HCT116 (cell line): Measurements from ENCODE around the gene CALHM3. TPM values are rescaled to one million over a fixed set of nuclear protein-coding genes. Genes with fewer than 3 reads are reported as not detected.

Experiments
- ATAC-seq: fragments of 200-7000 bp; cut with Tn5 transposase; 2 replicates; pipeline ENCODE4 v1.9.1; 2020; ENCODE audit warnings: mild to moderate bottlenecking, moderate library complexity
- BruUV-seq: library from RNA; stranded (reverse); fragments of 400-500 nt; replicated peaks from 2 replicates; lab custom pipeline; 2021; lab: Mats Ljungman, UMichigan
- CTCF ChIA-PET: fragments of 300-600 bp; sonication (Branson Sonifier 250); formaldehyde crosslinking; loops from one replicate; lab custom pipeline; 2021; ENCODE audit warnings: antibody characterized with exemption; lab: Charles Lee
- POLR2A ChIA-PET: fragments of 300-600, 350-600 bp; sonication (Branson Sonifier 250); formaldehyde crosslinking; loops from one replicate; lab custom pipeline; 2021; ENCODE audit warnings: antibody characterized with exemption; lab: Charles Lee
- RAD21 ChIA-PET, 2 experiments: fragments of 300-600 bp; sonication (Branson Sonifier 250); formaldehyde crosslinking; loops; one replicate each; lab custom pipeline; 2023; ENCODE audit warnings: low total read pairs in 2 of 2; ENCODE audit not compliant: uncharacterized antibody in 2 of 2, unreplicated experiment in 2 of 2, low non-redundant PET in 1 of 2; lab: Charles Lee
- DNase-seq: peaks from one replicate; pipeline ENCODE4 v3.0.0-alpha.2; 2010; ENCODE audit warnings: low read depth, low spot score
- H2AFZ ChIP-seq: fragments of 200-600 bp; shearing (Covaris generic), sonication (generic); 2 replicates; pipeline ENCODE4 v1.6.1; 2017; ENCODE audit warnings: low read depth, mixed run types, mixed read lengths, antibody characterized with exemption, low read length; ENCODE audit not compliant: poor library complexity, severe bottlenecking
- H3K27ac ChIP-seq: 2 replicates; pipeline ENCODE4 v1.5.1; 2012; ENCODE audit warnings: low read depth, low read length
- H3K27me3 ChIP-seq: fragments of 200-600 bp; sonication (generic); 2 replicates; pipeline ENCODE4 v1.6.1; 2016; ENCODE audit warnings: mixed run types, low read length, mixed read lengths; ENCODE audit not compliant: insufficient read depth
- H3K36me3 ChIP-seq, 2 experiments: fragments of 200-500 bp in 1 of 2; fragments of 200-600 bp in 1 of 2; sonication (Bioruptor generic) in 1 of 2; sonication (generic) in 1 of 2; 2 replicates each; pipeline versions ENCODE4 v1.5.1 to v1.6.1; 2014 to 2016; ENCODE audit warnings: low read length in 2 of 2, inconsistent platforms in 1 of 2, mixed read lengths in 1 of 2, mixed run types in 1 of 2; ENCODE audit not compliant: insufficient read depth in 2 of 2, control insufficient read depth in 1 of 2
- H3K4me1 ChIP-seq, 2 experiments: fragments of 200-600 bp in 1 of 2; sonication (generic) in 1 of 2; 2 replicates each; pipeline versions ENCODE4 v1.5.1 to v1.6.1; 2012 to 2017; ENCODE audit warnings: low read length in 2 of 2, inconsistent platforms in 1 of 2, mild to moderate bottlenecking in 1 of 2, mixed read lengths in 1 of 2, mixed run types in 1 of 2, moderate library complexity in 1 of 2; ENCODE audit not compliant: insufficient read depth in 2 of 2, control insufficient read depth in 1 of 2
- H3K4me2 ChIP-seq: fragments of 200-600 bp; sonication (generic); 2 replicates; pipeline ENCODE4 v1.6.1; 2017; ENCODE audit warnings: mixed run types, low read length, mixed read lengths
- H3K4me3 ChIP-seq, 2 experiments: fragments of 200-600 bp in 1 of 2; sonication (generic) in 1 of 2; replicated peaks in 1 of 2; 2 replicates each; pipeline ENCODE4 v1.5.1; 2011 to 2016; ENCODE audit warnings: low read length in 2 of 2, control low read depth in 1 of 2, low read depth in 1 of 2, mild to moderate bottlenecking in 1 of 2, mixed read lengths in 1 of 2, mixed run types in 1 of 2
- H3K79me2 ChIP-seq: fragments of 200-600 bp; sonication (generic); 2 replicates; pipeline ENCODE4 v1.6.1; 2017; ENCODE audit warnings: mild to moderate bottlenecking, mixed run types, low read length, moderate library complexity, mixed read lengths; ENCODE audit not compliant: insufficient read depth
- H3K9ac ChIP-seq: fragments of 200-600 bp; sonication (generic); 2 replicates; pipeline ENCODE4 v1.6.1; 2016; ENCODE audit warnings: low read length, mixed read lengths
- H3K9me2 ChIP-seq: fragments of 200-600 bp; sonication (generic), shearing (Covaris generic); 2 replicates; pipeline ENCODE4 v1.6.1; 2017; ENCODE audit warnings: mixed run types, mild to moderate bottlenecking, moderate library complexity; ENCODE audit not compliant: insufficient read depth
- H3K9me3 ChIP-seq, 2 experiments: fragments of 200-500 bp in 1 of 2; fragments of 200-600 bp in 1 of 2; sonication (Bioruptor generic) in 1 of 2; sonication (generic) in 1 of 2; 2 replicates each; pipeline ENCODE4 v1.6.1; 2014 to 2017; ENCODE audit warnings: low read length in 2 of 2, mixed read lengths in 2 of 2, inconsistent platforms in 1 of 2, low read depth in 1 of 2, mild to moderate bottlenecking in 1 of 2, mixed run types in 1 of 2, moderate library complexity in 1 of 2; ENCODE audit not compliant: control insufficient read depth in 1 of 2, insufficient read depth in 1 of 2
- H4K20me1 ChIP-seq: fragments of 200-600 bp; sonication (generic), shearing (Covaris generic); 2 replicates; pipeline ENCODE4 v1.6.1; 2017; ENCODE audit warnings: mixed run types, mild to moderate bottlenecking, moderate library complexity; ENCODE audit not compliant: insufficient read depth
- ATF3 ChIP-seq: IDR thresholded peaks from 2 replicates; pipeline ENCODE4 v1.6.1; 2012
- CTCF ChIP-seq, 3 experiments: fragments of 200-600 bp in 1 of 3; sonication (generic) in 1 of 3; IDR thresholded peaks in 2 of 3; conservative IDR thresholded peaks in 1 of 3; 2 replicates each; pipeline ENCODE4 v1.5.1; 2012 to 2017; ENCODE audit warnings: low read depth in 2 of 3, low read length in 2 of 3, antibody characterized with exemption in 1 of 3, borderline replicate concordance in 1 of 3, control low read depth in 1 of 3, mild to moderate bottlenecking in 1 of 3, mixed read lengths in 1 of 3, mixed run types in 1 of 3, moderate library complexity in 1 of 3; ENCODE audit not compliant: insufficient read depth in 1 of 3
- EZH2 ChIP-seq: fragments of 200-600 bp; sonication (generic); IDR thresholded peaks from 2 replicates; pipeline ENCODE4 v1.6.1; 2017; ENCODE audit warnings: antibody characterized with exemption, mixed run types
- RAD21 ChIP-seq: IDR thresholded peaks from 2 replicates; pipeline ENCODE4 v1.6.1; 2012; ENCODE audit warnings: low read depth, mild to moderate bottlenecking
- intact Hi-C: fragments of 100-400 bp; cut with micrococcal nuclease; formaldehyde crosslinking; loops from 2 replicates; pipeline ENCODE4 v1.10.0; 2022
- total RNA-seq: library from RNA; stranded (reverse); gene quantifications from one replicate; pipeline ENCODE4 v1.2.1, GENCODE V29; 2021; ENCODE audit not compliant: unreplicated experiment

CALHM3 gene
- total RNA-seq, 1 experiment from 2014 or later: 0.49 TPM

GRCh38 chr10:103510046-103510685 is 31.1 kb upstream of the CALHM3 start:
- RAD21 ChIA-PET: interaction anchor here in 1 of 2 experiments (0.6 kb wide), 1 partner anchor 15 kb away, joined by 3 read pairs; no protein-coding TSS in a partner anchor
- TF ChIP-seq EZH2 (no peak), RAD21 (no peak), CTCF (IDR thresholded peaks at IDR 0.05 in 2 of 3, conservative IDR thresholded peaks at IDR 0.05 in 1 of 3; ENCODE audit: borderline replicate concordance in 1 of 3, insufficient read depth in 1 of 3, low read depth in 2 of 3, low read length in 2 of 3) (no peak), ATF3 (no peak)
- Histone ChIP-seq H3K4me3 (no peak overlapping the region), H3K79me2 (no peaks in the 10 kb centered on the region), H3K4me2 (no peak overlapping the region), H3K36me3 (no peaks in the 10 kb centered on the region), H4K20me1 (no peaks in the 10 kb centered on the region), H3K9me3 (no peaks in the 10 kb centered on the region), H2AFZ (no peak overlapping the region), H3K4me1 (peaks cover 0 to 6% of the 10 kb centered on the region in 2 experiments; a peak in 1 of 4 replicates), H3K9me2 (no peaks in the 10 kb centered on the region), H3K27me3 (no peaks in the 10 kb centered on the region), H3K27ac (no peak overlapping the region), H3K9ac (no peak overlapping the region)
- intact Hi-C loops: no loop called here
- ATAC-seq (no peak), DNase-seq (no peak)
- CTCF ChIA-PET: interaction anchor here (0.6 to 1.3 kb wide), 3 partner anchors 24 to 411 kb away, joined by 3 to 5 read pairs (median 5); no protein-coding TSS in a partner anchor
- POLR2A ChIA-PET: no interaction called here
- BruUV-seq: no TSS peak
